Mammary epithelial cell (primary cell): ENCODE data around the gene ANTXR2.

Source experiments
- EZH2 ChIP-seq: IDR thresholded peaks from 2 replicates; pipeline ENCODE4 v1.6.1; 2012; ENCODE audit warnings: low read length, inconsistent platforms, borderline replicate concordance
- TF ChIP-seq, protein P1 (sequence below), 2 donors: IDR thresholded peaks in 1 of 2; conservative IDR thresholded peaks in 1 of 2; 2 replicates each; pipeline ENCODE4 v1.5.1; 2011 to 2012; ENCODE audit warnings: inconsistent platforms in 2 of 2, low read length in 2 of 2, mild to moderate bottlenecking in 2 of 2, control low read depth in 1 of 2, low read depth in 1 of 2; ENCODE audit not compliant: insufficient read depth in 1 of 2; ENCODE audit errors: extremely low read depth in 1 of 2

DNA sequence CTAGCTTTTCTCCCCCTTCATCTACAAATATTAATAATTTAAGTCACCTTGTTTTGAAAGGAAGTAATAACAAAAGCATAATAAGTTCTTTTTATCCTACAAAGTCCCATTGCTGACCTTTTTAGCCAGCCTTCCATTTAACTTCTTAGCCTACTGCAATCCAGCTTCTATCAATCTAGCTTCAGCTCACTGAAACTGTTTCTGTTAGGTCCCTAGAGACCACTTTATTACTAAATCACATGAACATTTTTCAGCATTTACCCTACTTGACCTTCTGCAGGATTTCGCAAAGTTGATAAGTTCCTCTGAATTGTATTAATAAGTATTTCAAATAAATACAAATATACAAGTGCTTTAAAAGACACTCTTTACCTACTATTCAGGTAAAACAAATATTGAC is 186.5 kb downstream of the ANTXR2 start:
- TF ChIP-seq, protein P1, sequence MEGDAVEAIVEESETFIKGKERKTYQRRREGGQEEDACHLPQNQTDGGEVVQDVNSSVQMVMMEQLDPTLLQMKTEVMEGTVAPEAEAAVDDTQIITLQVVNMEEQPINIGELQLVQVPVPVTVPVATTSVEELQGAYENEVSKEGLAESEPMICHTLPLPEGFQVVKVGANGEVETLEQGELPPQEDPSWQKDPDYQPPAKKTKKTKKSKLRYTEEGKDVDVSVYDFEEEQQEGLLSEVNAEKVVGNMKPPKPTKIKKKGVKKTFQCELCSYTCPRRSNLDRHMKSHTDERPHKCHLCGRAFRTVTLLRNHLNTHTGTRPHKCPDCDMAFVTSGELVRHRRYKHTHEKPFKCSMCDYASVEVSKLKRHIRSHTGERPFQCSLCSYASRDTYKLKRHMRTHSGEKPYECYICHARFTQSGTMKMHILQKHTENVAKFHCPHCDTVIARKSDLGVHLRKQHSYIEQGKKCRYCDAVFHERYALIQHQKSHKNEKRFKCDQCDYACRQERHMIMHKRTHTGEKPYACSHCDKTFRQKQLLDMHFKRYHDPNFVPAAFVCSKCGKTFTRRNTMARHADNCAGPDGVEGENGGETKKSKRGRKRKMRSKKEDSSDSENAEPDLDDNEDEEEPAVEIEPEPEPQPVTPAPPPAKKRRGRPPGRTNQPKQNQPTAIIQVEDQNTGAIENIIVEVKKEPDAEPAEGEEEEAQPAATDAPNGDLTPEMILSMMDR (conservative IDR thresholded peaks at IDR 0.05 in 1 of 2, IDR thresholded peaks at IDR 0.05 in 1 of 2; ENCODE audit: extremely low read depth in 1 of 2, insufficient read depth in 1 of 2, low read depth in 1 of 2, low read length in 2 of 2) = no peak
- no peak for TF ChIP-seq EZH2
